Keratinocyte (primary cell): ENCODE results near the gene TMEM33. TPM values are rescaled to one million over a fixed set of nuclear protein-coding genes. Genes with fewer than 3 reads are reported as not detected.

Experiments used
- DNase-seq: peaks from one replicate; pipeline ENCODE4 v3.0.0-alpha.2; 2011; ENCODE audit warnings: low read depth, missing footprints, low spot score
- FAIRE-seq: peaks from 2 replicates; lab custom pipeline; 2011; peaks lifted over from hg19 to GRCh38; lab: Jason Lieb, UNC
- H2AFZ ChIP-seq: 2 replicates; pipeline ENCODE4 v1.6.0; 2012; ENCODE audit warnings: low read length, control low read depth, inconsistent platforms; ENCODE audit not compliant: control insufficient read depth
- H3K27ac ChIP-seq: 2 replicates; pipeline ENCODE4 v1.5.1; 2011; ENCODE audit warnings: low read length; ENCODE audit not compliant: control insufficient read depth, insufficient read depth
- H3K27me3 ChIP-seq: 3 replicates; pipeline ENCODE4 v1.6.0; 2011; ENCODE audit warnings: low read length; ENCODE audit not compliant: control insufficient read depth, insufficient read depth; ENCODE audit errors: extremely low read depth
- H3K36me3 ChIP-seq, 2 experiments: 2 replicates in 1 of 2; 3 replicates in 1 of 2; pipeline ENCODE4 v1.5.1; 2011; ENCODE audit warnings: low read length in 2 of 2, mild to moderate bottlenecking in 1 of 2; ENCODE audit not compliant: control insufficient read depth in 2 of 2, insufficient read depth in 2 of 2; ENCODE audit errors: extremely low read depth in 1 of 2
- H3K4me1 ChIP-seq: 3 replicates; pipeline ENCODE4 v1.5.1; 2011; ENCODE audit warnings: low read length; ENCODE audit not compliant: control insufficient read depth, insufficient read depth; ENCODE audit errors: extremely low read depth
- H3K4me2 ChIP-seq: 3 replicates; pipeline ENCODE4 v1.6.0; 2011; ENCODE audit warnings: low read depth, low read length; ENCODE audit not compliant: control insufficient read depth, insufficient read depth; ENCODE audit errors: extremely low read depth
- H3K4me3 ChIP-seq, 3 experiments: fragments of 200-600 bp in 1 of 3; sonication (generic) in 1 of 3; 2 replicates in 2 of 3; 3 replicates in 1 of 3; pipeline ENCODE4 v1.5.1; 2011 to 2016; ENCODE audit warnings: low read length in 3 of 3, mild to moderate bottlenecking in 3 of 3, control low read depth in 2 of 3, inconsistent platforms in 1 of 3, low read depth in 1 of 3, mixed read lengths in 1 of 3, mixed run types in 1 of 3, moderate library complexity in 1 of 3; ENCODE audit not compliant: control insufficient read depth in 2 of 3, insufficient read depth in 2 of 3; ENCODE audit errors: extremely low read depth in 1 of 3
- H3K79me2 ChIP-seq: 2 replicates; pipeline ENCODE4 v1.6.0; 2012; ENCODE audit warnings: low read length; ENCODE audit not compliant: control insufficient read depth, insufficient read depth
- H3K9ac ChIP-seq: 3 replicates; pipeline ENCODE4 v1.6.0; 2011; ENCODE audit warnings: low read length; ENCODE audit not compliant: control insufficient read depth, insufficient read depth; ENCODE audit errors: extremely low read depth
- H3K9me1 ChIP-seq: 3 replicates; pipeline ENCODE4 v1.6.0; 2011; ENCODE audit warnings: low read length; ENCODE audit not compliant: control insufficient read depth, insufficient read depth; ENCODE audit errors: extremely low read depth
- H3K9me3 ChIP-seq: 2 replicates; pipeline ENCODE4 v1.5.1; 2012; ENCODE audit warnings: low read depth, low read length; ENCODE audit not compliant: control insufficient read depth
- H4K20me1 ChIP-seq: 3 replicates; pipeline ENCODE4 v1.6.0; 2011; ENCODE audit warnings: low read length; ENCODE audit not compliant: control insufficient read depth, insufficient read depth; ENCODE audit errors: extremely low read depth
- EZH2 ChIP-seq: IDR thresholded peaks from one replicate; pipeline ENCODE4 v1.6.1; 2012; ENCODE audit warnings: inconsistent platforms, mild to moderate bottlenecking, low read length, moderate library complexity
- dilution Hi-C: fragments of 300-500 bp; cut with MboI; formaldehyde crosslinking; loops from one replicate; pipeline ENCODE4 v1.7.0; 2020; ENCODE audit warnings: low sequenced_read_pairs; ENCODE audit not compliant: extremely low pct_ligation_motif_present
- polyA plus RNA-seq, 5 experiments: library from polyadenylated mRNA; depleted of rRNA in 3 of 5; stranded (reverse) in 3 of 5; stranded (forward) in 1 of 5; unstranded in 1 of 5; fragments of >200 nt; gene quantifications; 1 replicate in 1 of 5; 2 replicates in 3 of 5; 3 replicates in 1 of 5; pipeline versions ENCODE4 v1.2.1 to v1.2.3, GENCODE V29; 2011 to 2012; ENCODE audit warnings: missing spikeins in 2 of 5, low read depth in 1 of 5, low replicate concordance in 1 of 5
- TF ChIP-seq, protein P1 (sequence below), 3 experiments: IDR thresholded peaks in 1 of 3; conservative IDR thresholded peaks in 1 of 3; optimal IDR thresholded peaks in 1 of 3; 2 replicates in 2 of 3; 3 replicates in 1 of 3; pipeline versions ENCODE3 to v1.5.1; 2011; ENCODE audit warnings: low read length in 3 of 3, mild to moderate bottlenecking in 3 of 3, moderate library complexity in 2 of 3, control low read depth in 1 of 3, inconsistent platforms in 1 of 3; ENCODE audit not compliant: insufficient read depth in 2 of 3; ENCODE audit errors: extremely low read depth in 1 of 3

TMEM33 gene
- polyA plus RNA-seq, 1 donor (not counting 4 experiments of a cell fraction or from before 2014, with no cell fraction given) = 133 TPM

DNA sequence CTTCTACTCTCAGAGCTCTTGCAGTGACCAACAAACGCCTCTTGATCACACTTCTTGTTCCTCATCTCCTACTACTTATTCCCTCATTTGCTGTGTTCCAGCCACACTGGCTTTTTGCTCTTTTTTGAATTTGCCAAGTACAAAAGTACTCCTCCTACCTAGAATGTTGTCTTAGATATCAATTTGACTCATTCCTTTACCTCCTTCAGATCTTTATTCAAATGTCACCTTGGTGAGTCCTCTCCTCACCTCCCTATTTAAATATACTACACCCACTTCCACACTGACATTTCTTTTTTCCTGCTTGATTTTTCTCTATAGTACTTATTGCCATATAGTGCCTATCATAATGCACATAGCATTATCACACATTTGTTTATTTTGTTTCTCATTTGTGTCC lies 40.1 kb downstream of the TMEM33 start:
- DNase-seq (no peak), FAIRE-seq (no peak)
- no peak overlapping the region for H2AFZ ChIP-seq
- dilution Hi-C loops = no loop called here
- H3K9ac ChIP-seq = no peak overlapping the region
- no peak overlapping the region for H3K4me3 ChIP-seq
- no peaks in the 10 kb centered on the region for H3K27me3 ChIP-seq
- no peak overlapping the region for H3K27ac ChIP-seq
- no peaks in the 10 kb centered on the region for H3K9me3 ChIP-seq
- TF ChIP-seq, protein P1, sequence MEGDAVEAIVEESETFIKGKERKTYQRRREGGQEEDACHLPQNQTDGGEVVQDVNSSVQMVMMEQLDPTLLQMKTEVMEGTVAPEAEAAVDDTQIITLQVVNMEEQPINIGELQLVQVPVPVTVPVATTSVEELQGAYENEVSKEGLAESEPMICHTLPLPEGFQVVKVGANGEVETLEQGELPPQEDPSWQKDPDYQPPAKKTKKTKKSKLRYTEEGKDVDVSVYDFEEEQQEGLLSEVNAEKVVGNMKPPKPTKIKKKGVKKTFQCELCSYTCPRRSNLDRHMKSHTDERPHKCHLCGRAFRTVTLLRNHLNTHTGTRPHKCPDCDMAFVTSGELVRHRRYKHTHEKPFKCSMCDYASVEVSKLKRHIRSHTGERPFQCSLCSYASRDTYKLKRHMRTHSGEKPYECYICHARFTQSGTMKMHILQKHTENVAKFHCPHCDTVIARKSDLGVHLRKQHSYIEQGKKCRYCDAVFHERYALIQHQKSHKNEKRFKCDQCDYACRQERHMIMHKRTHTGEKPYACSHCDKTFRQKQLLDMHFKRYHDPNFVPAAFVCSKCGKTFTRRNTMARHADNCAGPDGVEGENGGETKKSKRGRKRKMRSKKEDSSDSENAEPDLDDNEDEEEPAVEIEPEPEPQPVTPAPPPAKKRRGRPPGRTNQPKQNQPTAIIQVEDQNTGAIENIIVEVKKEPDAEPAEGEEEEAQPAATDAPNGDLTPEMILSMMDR (optimal IDR thresholded peaks at IDR 0.05 in 1 of 3, IDR thresholded peaks at IDR 0.05 in 1 of 3, conservative IDR thresholded peaks at IDR 0.05 in 1 of 3; ENCODE audit: extremely low read depth in 1 of 3, insufficient read depth in 2 of 3, low read length in 3 of 3) = no peak
- TF ChIP-seq EZH2 = no peak
- H3K4me2 ChIP-seq = no peak overlapping the region
- peaks cover 2% of the 10 kb centered on the region for H3K4me1 ChIP-seq
- no peaks in the 10 kb centered on the region for H3K79me2 ChIP-seq
- no peaks in the 10 kb centered on the region for H4K20me1 ChIP-seq
- no peaks in the 10 kb centered on the region for H3K9me1 ChIP-seq
- no peaks in the 10 kb centered on the region for H3K36me3 ChIP-seq

DNA sequence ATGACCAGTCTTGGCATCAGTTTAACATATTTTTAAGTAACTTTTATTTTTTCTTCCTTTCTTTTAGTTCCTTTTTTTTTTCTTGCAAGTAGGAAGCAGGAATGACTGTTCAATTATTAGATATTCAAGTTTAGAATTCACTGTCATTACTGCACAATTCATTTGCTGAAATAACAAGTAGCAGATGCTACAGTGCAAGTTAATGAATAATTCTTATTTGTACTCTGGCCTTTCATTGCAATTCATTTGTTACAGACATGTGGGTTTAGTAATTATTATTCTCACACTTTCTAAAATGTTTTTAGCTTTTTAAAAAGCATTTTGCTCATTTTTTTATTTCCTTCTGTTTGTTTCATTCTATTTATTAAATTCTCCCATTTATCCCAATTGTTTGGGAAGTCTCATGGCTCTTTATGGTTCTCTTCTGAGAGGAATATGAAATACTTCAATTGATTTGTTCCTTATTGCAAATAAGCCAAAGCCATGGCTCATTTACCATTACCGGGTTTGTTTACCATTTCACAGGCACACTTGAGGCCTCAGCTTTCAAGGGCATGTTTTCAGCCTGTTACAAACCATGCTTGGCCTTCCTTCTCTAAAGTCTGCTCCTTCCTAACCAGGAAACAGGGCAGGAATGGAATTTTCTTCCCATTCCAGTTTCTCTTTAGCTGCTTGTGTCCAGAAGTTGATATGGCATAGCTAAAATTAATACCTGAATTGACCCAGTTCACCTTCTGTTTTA lies 41.7 kb downstream of the TMEM33 start:
- FAIRE-seq = no peak
- dilution Hi-C loops = no loop called here
- no peak overlapping the region for H3K4me3 ChIP-seq
- H3K9ac ChIP-seq = no peak overlapping the region
- no peaks in the 10 kb centered on the region for H3K9me1 ChIP-seq
- no peak for TF ChIP-seq EZH2
- TF ChIP-seq, protein P1 (optimal IDR thresholded peaks at IDR 0.05 in 1 of 3, IDR thresholded peaks at IDR 0.05 in 1 of 3, conservative IDR thresholded peaks at IDR 0.05 in 1 of 3; ENCODE audit: extremely low read depth in 1 of 3, insufficient read depth in 2 of 3, low read length in 3 of 3) = no peak
- H3K27me3 ChIP-seq = no peaks in the 10 kb centered on the region
- H3K4me1 ChIP-seq = peaks cover 2% of the 10 kb centered on the region
- no peak overlapping the region for H3K27ac ChIP-seq
- H4K20me1 ChIP-seq = no peaks in the 10 kb centered on the region
- no peaks in the 10 kb centered on the region for H3K9me3 ChIP-seq
- no peak overlapping the region for H2AFZ ChIP-seq
- H3K4me2 ChIP-seq = no peak overlapping the region
- no peak for DNase-seq
- H3K79me2 ChIP-seq = no peaks in the 10 kb centered on the region
- H3K36me3 ChIP-seq = no peaks in the 10 kb centered on the region
